CD4-positive, alpha-beta T cell treated with Interleukin-6 at 100 ng/mL for 8 hours (primary cell): ENCODE data around the gene MSH2.
"Not testable (repeated sequence)": the region's sequence is repeated elsewhere in the genome, so short reads cannot be mapped to it uniquely, and the experiment has no call there.

Experiments
- DNase-seq: peaks from one replicate; pipeline ENCODE4 v3.0.0-alpha.2; 2020; ENCODE audit warnings: mixed read lengths, low spot score

The MSH2 gene

DNA sequence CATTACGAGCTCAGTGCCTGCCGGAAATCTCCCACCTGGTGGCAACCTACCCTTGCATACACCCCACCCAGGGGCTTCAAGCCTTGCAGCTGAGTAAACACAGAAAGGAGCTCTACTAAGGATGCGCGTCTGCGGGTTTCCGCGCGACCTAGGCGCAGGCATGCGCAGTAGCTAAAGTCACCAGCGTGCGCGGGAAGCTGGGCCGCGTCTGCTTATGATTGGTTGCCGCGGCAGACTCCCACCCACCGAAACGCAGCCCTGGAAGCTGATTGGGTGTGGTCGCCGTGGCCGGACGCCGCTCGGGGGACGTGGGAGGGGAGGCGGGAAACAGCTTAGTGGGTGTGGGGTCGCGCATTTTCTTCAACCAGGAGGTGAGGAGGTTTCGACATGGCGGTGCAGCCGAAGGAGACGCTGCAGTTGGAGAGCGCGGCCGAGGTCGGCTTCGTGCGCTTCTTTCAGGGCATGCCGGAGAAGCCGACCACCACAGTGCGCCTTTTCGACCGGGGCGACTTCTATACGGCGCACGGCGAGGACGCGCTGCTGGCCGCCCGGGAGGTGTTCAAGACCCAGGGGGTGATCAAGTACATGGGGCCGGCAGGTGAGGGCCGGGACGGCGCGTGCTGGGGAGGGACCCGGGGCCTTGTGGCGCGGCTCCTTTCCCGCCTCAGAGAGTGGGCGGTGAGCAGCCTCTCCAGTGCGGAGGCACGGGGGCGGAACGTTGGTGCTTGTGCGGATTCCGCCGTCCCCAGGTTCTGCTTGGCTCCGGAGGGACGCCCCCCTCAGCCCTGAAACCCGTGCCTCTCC, at the start of gene MSH2:
Gene MSH2, plus strand, starts transcription at position 352 of the 804 bp plus-strand sequence. Its CDS starts 36 bp downstream, at position 388.
- peak; percentile 92 for DNase-seq

DNA sequence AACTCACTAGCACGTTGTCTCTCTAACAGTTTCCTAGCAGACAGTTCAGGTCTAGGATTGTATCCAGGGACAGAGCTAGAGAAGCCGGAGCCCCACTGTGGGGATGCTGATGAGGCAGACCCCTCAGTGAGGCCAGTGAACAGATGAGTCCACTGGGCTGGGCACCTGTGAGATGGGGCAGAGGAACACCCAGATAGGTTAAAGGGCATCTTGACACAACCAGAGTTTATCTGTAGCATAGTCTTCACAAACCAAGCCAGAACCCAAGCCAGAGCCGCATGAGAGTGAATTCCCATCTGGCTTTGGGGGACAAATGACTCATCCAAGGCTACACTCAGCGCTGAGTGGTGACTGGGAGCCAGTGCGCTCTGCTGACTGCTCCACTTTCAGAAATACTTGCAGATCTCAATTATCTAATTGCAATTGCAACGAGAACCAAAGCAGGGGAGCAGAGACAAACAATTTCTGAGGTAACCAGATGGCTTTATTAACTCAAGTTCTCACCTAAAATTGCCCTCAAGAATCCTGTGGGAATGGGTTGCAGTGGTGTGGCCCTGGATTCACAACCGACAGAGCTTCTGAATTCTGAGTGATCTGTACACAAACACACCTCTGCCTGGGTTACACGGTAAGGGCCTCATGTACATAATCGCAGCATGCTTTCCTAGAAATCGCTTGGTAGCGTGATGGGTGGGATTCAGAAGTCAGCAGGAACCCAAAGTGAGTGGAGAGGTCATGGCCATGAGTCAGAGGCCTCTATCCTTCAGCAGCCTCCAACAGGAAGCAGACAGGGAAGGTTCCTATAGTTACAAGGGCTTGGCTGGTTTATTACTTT, 48.7 kb upstream of the MSH2 start:
- DNase-seq, result no peak

DNA sequence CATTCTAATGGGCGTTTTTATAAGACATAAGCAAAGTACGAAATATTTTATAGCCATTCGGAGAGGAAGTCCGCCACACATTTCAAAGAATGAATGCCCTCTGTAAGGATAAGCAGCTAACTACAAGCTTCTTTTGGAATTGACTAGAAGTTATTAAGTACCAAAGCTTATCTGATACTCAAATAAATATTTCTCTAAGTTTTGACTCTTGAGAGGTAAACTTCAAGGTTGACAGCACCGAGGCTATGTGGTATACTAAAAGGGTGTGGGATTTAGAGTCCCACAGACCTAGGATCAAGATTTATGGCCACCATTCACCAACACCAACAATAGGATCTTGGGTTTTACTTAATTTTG, 48.1 kb upstream of the MSH2 start:
- DNase-seq, result no peak

DNA sequence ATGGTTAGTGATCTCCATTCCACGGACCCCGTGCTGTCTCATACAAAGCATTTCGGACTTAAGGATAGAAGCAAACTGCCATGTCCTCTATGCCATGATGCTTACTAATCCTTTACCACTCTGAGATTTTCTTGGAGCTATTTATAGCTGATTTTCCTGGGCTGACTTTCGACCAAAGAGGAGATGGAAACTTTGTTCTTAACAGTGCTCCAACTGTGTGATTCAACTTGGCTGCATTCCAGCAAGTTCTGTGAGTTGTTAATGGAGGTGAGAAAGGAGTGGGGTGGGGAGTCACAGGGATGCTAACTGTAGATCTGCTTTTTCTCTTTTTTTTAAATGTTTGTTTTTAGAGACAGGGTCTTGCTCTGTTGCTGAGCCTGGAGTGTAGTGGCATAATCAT, 45.5 kb upstream of the MSH2 start:
- DNase-seq, result no peak

DNA sequence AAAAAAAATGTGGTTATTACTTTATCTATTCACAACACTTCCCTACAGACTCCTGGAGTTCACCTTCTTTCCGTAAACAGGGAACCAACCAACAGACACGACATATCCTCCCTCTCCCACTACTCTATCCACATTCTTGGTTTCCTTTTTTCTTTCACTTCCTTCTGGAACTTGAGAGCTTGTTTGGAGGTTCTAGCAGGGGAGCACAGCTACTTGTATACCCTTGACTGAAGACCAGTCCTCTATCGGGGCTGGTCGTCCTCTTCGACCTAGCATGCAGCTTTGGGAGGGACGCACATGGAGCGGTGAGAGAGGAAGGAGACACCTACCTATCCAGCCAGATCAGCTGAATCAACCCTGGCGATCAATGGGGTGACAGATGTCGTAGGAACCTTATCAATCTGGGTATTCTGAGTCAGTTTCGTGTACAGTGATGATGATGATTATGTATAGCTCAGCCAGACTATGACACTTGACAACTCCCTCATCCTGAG, 43.5 kb upstream of the MSH2 start:
- DNase-seq, result no peak

DNA sequence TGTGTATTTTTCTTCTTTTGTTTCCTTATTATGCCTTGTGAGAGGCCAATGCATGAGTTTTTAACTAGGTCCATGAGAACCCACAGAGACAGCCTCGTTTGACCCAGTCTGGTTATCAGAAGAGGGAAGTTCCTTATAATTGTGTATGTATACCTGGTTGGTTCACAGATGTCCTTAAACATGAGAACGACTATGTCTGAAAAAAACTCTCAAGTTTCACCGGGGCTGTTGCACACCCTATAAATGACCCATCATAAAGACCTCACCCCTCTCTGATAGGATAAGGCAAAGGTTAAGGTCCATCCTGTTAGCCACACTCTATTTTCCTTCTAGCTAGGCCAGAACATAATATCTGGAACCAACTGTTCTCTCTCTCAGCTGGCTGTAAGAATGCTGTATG, 42.7 kb upstream of the MSH2 start:
- DNase-seq, result no peak

DNA sequence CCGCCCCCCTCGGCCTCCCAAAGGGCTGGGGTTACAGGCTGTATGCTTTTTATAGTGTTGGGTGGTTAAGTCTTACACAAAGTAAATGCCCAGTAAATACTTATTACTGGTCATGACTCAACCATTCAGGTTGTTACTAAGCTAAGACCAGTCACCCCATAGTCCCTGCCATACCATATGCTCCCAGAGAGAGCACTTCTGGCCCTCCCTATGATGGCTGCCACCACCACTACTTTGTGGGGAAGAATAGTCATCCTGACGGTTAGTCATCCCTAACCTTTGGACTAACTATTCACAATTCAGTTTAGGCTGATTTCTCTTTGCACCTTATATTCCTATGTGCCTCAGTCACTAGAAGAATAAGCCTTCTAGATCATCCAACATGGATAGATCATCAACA, 42.0 kb upstream of the MSH2 start:
- no peak for DNase-seq

DNA sequence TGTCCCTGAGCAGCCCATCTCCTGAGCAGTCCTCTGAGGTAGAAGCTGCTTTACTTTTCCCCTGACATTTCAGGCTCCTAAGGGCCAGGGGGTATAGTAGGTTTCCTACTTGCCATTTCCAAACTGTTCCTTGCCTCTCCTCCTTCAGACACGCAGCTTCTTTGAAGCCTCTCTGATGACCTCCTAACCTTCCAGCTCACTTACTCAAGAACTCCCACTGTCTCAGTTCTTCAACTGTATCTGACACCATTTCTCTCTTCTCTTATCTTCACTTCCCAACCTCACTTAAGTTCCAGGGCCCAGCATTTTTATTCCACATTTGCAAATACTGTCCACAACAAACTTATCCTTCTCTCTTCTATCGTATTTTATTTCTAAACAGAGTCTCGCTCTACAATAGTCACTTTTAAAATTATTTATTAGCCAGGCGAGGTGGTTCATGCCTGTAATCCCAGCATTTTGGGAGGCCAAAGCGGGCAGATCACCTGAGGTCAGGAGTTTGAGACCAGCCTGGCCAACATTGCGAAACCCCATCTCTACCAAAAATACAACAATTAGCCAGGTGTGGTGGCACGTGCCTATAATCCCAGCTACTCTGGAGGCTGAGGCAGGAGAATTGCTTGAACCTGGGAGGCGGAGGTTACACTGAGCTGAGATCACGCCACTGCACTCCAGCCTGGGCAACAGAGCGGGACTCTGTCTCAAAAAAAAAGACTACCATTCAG, 41.3 kb upstream of the MSH2 start:
- not testable (repeated sequence) for DNase-seq

DNA sequence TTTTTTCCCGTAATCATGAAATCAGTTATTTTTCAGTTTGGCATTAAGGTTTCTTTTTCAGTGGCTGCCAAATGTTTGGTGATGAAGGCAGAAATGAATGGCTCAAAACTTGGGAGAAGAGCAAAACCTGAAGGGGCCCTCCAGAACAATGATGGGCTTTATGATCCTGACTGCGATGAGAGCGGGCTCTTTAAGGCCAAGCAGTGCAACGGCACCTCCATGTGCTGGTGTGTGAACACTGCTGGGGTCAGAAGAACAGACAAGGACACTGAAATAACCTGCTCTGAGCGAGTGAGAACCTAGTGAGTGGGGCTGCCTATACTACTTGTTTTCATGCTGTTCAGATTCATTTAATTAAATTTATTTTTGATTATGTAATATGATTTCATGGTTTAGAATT, 29.2 kb upstream of the MSH2 start:
- no peak for DNase-seq

DNA sequence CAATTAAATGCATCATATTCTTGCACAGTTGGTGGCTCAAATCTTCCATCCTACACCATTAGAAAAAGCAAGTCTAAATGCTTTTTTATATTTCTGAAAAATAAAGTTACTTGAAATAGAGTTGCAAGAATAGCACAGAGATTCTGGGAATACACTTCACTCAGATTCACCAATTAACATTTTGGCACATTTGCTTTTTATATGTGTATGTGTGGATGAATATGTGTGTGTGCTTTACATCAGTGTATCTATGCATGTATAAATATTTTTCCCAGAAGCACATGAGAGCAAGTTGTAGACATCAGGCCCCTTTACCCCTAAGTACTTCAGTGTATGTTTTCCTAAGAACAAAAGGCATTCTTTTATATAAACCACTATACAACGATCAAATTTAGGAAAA, 27.6 kb upstream of the MSH2 start:
- DNase-seq, result no peak

DNA sequence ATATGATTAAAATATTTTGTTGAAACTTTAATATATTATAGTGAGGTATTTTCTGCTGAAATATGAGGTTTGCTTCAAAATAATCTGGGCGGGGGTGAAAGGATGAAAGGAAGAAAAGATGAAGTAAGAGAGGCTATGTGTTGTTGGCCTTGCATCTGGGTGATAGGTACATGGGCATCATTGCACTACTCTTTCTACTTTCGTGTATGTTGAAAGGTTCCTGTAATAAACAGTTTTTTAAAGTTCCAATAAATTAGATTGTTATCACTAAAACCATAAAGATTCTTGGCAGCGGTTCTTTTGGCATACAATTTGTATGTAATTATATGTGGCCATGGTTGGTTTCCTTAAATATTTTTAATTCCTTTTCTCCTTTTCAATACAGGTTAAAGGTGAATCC, 23.6 kb upstream of the MSH2 start:
- DNase-seq, result no peak

DNA sequence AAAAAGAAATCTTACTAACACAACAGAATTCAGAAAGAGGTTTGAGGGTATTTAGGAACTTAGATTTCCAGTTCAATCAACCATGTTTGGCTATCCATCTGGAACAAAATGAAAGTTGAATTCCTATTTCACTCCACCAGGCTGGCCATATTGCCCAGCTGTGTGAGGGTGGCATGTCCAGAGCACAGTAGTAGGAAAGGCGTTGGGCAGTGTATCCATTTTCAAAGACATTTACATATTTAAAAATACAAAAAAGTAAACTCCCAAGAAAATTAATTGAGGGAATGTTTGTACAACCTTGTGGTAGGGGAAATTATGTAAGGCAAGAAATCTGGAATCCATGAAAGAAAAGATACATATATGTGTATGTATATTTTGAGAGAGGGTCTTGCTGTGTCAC, 21.5 kb upstream of the MSH2 start:
- DNase-seq, result no peak

DNA sequence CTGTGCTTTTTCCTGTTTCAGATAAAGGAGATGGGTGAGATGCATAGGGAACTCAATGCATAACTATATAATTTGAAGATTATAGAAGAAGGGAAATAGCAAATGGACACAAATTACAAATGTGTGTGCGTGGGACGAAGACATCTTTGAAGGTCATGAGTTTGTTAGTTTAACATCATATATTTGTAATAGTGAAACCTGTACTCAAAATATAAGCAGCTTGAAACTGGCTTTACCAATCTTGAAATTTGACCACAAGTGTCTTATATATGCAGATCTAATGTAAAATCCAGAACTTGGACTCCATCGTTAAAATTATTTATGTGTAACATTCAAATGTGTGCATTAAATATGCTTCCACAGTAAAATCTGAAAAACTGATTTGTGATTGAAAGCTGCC, 16.4 kb upstream of the MSH2 start:
- no peak for DNase-seq

DNA sequence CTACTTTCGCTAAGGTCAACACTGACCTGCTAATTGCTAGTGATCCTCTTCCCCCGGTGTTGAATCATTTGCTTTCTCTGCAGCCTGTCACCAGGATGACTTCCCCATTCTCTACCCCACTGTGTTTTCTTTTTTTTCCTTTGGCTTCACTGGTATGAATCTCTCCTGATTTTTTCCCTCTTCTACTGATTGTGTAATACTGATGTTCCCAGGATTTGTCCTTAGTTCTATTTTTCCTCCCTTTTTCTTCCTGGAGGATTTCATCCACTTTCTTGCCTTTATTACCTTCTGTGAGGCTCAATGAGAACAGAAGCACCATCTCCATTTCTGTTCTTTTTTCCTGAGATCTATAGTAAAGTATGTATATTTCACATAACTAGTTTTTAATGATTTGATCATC, 14.1 kb upstream of the MSH2 start:
- no peak for DNase-seq

DNA sequence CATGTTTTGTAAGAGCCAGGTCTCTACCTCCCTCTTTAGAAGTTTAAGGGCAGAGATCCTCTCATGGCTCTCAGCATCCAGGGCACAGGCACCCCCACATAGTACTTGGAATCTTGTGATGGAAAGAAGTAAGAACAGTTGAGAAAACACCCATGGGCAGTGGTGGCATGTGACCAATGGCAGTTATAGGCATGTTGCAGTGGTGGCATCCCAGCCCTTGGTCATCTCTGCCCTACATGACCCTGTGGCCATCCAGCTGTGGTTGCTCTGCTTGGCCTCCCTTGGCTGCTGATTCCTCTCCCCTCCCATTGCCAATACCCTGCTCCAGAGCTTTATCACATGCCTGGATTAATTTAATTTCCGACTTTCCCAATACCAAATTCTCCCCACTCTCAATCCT, 13.3 kb upstream of the MSH2 start:
- no peak for DNase-seq

DNA sequence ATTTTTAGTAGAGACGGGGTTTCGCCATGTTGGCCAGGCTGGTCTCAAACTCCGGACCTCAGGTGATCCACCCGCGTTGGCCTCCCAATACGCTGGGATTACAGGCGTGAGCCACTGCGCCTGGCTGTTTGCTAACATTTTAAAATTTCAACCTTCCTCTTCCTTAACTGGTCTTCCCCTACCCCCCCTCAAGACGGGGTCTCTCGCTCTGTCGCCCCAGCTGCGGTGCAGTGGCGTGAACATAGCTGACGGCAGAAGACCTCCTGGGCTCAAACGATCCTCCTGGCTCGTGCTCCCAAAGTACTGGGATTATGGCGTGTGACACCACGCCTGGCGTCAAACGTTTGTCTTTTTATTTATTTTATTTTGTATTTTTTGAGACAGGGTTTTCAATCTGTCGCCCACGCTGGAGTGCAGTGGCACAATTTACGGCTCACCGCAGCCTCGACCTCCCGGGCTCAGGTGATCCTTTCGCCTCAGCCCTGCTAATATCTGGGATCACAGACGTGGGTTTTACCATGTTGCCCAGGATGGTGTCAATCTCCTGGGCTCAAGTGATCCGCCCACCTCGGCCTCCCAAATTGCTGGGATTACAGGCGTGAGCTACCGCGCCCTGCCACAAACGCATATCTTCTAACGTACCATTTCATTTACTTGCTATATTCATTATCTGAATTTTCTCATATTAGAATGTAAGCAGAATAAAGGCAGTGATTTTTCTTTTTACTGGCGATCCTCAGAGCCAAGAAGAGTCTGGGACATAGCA, 984 bp upstream of the MSH2 start:
- DNase-seq, result no peak

DNA sequence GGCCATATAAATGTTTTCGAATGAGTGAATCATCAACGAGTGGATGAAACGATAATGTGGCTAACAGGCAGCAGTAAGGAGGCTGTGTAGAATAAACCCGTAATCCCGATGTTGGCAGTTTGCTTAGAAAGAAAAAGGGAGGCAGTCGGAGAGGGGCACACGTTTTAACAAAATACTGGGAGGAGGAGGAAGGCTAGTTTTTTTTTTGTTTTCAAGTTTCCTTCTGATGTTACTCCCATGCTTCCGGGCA, 476 bp upstream of the MSH2 start:
- DNase-seq, result no peak

DNA sequence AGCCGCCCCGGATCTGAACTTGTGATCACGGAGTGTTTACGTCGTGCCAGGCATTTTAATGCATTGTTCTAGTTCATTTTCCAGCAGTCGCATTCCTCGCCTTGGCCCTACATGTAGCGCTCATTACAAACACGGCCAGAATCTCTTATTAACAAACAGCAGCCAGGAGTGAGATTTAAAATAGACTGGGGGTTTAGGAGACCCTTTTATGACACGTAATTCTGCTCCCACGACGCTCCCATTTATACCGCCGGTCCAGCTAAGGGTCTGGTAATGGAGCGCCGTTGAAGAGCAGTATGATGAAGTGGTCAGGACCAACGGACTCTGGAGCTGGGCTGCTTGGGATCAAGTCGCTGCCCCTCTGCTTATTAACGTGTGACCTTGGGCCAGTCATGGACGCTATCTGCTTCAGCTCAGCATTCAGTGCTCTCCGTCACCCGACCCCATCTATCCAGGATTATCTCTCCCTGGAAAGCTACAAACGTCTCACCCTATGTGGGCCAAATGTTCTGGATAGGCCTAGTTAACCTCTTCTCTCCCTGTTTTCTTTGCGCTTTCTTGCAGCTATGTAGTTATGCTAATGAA, 745 bp downstream of the MSH2 start:
- DNase-seq, result no peak

DNA sequence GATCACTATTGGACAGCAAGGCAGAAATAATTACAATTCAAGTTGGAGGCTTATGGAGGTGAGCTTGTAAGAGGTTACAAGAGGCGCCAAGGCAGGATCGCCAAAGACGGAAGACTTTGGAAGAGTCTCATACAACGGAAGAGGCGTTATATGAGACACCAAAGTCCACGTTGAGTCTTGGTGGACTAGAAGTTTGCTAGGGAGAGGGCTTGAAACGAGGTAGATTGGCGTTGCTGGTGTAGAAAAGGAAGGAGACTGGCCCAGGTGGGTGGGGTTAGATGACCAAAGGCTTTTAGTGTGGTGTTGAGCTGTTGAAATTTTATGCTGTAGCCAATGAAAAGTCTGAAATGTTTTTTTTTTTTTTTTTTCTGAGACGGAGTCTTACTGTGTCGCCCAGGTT, 1.4 kb downstream of the MSH2 start:
- no peak for DNase-seq

DNA sequence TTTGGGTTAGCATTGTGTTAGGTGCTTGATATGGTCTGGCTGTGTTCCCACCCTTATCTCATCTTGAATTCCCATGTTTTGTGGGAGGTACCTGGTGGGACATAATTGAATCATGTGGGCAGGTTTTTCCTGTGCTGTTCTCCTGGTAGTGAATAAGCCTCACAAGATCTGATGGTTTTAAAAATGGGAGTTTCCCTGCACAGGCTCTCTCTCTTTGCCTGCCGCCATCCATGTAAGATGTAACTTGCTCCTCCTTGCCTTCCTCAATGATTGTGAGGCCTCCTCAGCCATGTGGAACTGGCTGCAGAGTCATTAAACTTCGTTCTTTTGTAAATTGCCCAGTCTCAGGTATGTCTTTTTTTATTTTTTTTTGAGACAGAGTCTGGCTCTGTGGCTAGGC, 2.8 kb downstream of the MSH2 start:
- no peak for DNase-seq

DNA sequence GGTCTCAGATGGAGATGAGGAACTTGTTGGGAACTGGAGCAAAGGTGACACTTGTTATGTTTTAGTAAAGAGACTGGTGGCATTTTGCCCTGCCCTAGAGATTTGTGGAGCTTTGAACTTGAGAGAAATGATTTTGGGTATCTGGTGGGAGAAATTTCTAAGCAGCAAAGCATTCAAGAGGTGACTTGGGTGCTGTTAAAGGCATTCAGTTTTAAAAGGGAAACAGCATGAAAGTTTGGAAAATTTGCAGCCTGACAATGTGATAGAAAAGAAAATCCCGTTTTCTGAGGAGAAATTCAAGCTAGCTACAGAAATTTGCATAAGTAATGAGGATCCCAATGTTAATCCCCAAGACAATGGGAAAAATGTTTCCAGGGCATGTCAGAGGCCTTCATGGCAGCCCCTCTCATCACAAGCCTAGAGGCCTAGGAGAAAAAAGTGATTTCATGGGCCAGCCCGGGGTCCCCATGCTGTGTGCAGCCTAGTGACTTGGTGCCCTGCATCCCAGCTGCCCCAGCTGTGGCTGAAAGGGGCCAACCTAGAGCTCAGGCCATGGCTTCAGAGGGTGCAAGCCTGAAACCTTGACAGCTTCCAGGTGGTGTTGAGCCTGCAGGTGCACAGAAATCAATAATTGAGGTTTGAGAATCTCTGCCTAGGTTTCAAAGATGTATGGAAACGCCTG, 3.8 kb downstream of the MSH2 start:
- not testable (repeated sequence) for DNase-seq
